Hepatocyte (in vitro differentiated cells): ENCODE measurements around the gene MTA1.

ENCODE experiments used
- EZH2 ChIP-seq: fragments of 200-600 bp; sonication (generic); IDR thresholded peaks from 2 replicates; pipeline ENCODE4 v1.6.1; 2016; ENCODE audit warnings: antibody characterized with exemption, mild to moderate bottlenecking, borderline replicate concordance
- EZH2phosphoT487 ChIP-seq: fragments of 200-600 bp; sonication (generic); IDR thresholded peaks from one replicate; pipeline ENCODE4 v1.6.1; 2018; ENCODE audit warnings: antibody characterized with exemption, mild to moderate bottlenecking, low read depth, moderate library complexity; ENCODE audit not compliant: unreplicated experiment, severe bottlenecking
- TF ChIP-seq, protein P1 (sequence below): fragments of 200-600 bp; sonication (generic); IDR thresholded peaks from 2 replicates; pipeline ENCODE4 v1.5.1; 2016; ENCODE audit warnings: antibody characterized with exemption, mild to moderate bottlenecking; ENCODE audit not compliant: poor library complexity

DNA sequence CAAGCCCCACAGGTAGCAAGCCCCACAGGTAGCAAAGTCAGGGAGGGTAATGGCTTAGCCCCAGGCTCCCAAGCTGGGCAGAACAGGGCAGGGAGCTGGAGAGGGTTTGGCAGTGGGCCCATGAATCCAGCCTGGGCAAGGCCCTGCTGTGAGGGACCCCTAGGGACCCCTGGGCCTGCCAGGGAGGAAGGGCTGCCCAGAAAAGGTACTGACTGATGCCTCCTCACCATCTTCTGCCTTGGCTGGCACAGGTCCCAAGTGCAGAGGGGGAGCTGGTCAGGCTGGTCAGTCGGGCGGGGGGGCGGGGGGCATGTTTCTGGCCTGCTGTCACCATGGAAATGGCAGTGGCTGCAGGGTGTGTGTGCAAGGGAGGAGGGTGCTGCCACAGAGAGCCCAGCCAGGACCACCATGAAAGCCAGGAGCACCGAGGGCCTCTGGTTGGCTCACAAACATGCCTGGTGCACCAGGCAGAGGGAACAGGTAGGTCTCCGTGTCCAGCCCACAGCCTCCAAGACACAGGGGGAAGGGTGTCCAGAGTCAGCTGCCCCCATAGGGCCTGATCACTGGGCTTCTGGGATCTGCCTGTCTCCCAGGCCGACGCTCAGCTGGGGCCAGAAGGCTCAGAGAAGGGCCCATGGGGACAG is 53.5 kb downstream of the MTA1 start:
- TF ChIP-seq, protein P1, sequence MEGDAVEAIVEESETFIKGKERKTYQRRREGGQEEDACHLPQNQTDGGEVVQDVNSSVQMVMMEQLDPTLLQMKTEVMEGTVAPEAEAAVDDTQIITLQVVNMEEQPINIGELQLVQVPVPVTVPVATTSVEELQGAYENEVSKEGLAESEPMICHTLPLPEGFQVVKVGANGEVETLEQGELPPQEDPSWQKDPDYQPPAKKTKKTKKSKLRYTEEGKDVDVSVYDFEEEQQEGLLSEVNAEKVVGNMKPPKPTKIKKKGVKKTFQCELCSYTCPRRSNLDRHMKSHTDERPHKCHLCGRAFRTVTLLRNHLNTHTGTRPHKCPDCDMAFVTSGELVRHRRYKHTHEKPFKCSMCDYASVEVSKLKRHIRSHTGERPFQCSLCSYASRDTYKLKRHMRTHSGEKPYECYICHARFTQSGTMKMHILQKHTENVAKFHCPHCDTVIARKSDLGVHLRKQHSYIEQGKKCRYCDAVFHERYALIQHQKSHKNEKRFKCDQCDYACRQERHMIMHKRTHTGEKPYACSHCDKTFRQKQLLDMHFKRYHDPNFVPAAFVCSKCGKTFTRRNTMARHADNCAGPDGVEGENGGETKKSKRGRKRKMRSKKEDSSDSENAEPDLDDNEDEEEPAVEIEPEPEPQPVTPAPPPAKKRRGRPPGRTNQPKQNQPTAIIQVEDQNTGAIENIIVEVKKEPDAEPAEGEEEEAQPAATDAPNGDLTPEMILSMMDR: no peak
- TF ChIP-seq EZH2: no peak
- no peak for TF ChIP-seq EZH2phosphoT487
